Measurements from ENCODE around the gene ASF1A.

Gene ASF1A

DNA sequence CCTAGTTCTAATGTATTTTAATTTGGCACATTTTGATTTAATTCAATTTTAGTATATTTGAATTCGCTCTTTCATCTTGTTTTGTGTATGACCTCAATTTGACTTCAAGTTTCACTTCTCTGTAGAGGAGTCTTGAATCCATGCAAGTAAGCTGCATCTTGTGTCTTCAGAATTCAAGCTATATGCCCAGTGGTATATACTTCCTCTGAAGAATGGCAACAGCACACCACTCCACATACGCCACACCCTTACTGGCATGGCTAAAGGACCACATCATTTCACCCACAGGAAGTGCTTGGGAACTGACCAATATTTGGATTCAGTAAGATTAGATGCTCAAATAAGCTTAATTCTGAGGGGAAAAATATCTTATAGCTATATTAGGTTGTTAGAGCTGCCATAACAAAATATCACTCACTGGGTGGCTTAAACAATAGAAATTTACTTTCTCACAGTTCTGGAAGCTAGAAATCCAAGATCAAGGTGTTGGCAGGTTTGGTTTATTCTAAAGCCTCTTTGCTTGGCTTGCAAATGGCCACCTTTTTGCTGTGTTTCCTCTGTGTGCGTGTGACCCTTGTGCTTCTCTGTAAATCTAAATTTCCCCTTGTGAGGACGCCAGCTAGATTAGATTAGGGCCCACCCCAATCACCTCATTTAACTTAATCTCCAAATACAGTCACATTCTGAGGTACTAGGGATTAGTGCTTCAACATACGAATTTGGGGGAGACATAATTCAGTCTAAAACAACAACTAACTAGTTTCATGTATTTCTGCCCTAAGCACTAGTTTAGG, 2.8 kb upstream of the ASF1A start:
- peaks cover 46% of the 10 kb centered on the region for H3K79me2 ChIP-seq (ENCODE audit: insufficient read depth, low read length)
- H2AFZ ChIP-seq (ENCODE audit: low read depth, low read length, severe bottlenecking), result peak overlapping the region; percentile 41
- peak overlapping the region; percentile 94 for H3K9ac ChIP-seq (ENCODE audit: low read length)

DNA sequence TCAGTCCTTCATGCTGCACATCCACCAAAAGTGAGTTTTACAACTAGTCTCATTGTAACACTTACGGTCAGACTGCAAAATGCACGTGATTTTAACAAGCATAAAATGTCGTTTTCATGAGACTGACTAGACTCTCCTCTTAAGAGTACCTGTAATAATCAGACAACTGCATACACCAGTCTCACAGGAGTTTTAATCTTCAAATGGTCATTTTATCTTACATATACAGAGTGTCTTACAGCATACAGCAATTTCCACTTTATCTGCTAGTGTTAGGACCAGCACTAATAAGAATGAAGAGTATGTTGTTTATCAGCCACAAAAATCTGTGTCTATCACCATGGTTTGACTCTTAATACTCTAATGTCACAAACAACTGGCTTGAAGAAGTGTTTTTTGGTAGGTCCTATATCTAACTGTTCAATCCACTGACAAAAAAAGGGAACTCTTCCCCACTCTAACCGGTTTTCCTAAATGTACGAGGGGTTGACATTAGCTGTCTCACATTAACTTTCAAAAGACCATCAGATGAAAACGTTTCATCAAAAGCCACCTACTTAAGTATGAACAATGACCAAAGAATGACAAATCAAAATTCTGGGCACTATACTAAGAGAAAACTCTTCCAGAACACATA, 1.5 kb upstream of the ASF1A start:
- Histone ChIP-seq H3K4me2 (ENCODE audit: low read depth, low read length, poor library complexity, severe bottlenecking) (peak overlapping the region; percentile 88), H3K27ac (ENCODE audit: low read depth, low read length) (peak overlapping the region; percentile 93), H3F3A (ENCODE audit: insufficient read depth) (peaks cover 37% of the 10 kb centered on the region; the same call in 1 of the 2 replicates), H3K4me3 (ENCODE audit: insufficient read depth, low read length, poor library complexity, severe bottlenecking) (peak overlapping the region; percentile 59), H3K36me3 (ENCODE audit: low read length) (0 out of 2 replicates have a peak, but pooled peaks cover under 1% of the 10 kb centered on the region), H4K20me1 (ENCODE audit: low read depth, low read length) (0 out of 2 replicates have a peak, but pooled peaks cover under 1% of the 10 kb centered on the region), H3K9me2 (replicated peaks; ENCODE audit: insufficient read depth, low read length) (no peaks in the 10 kb centered on the region), H2AFZ (ENCODE audit: low read depth, low read length, severe bottlenecking) (peak overlapping the region; percentile 41), H3K9me3 (ENCODE audit: insufficient read depth, low read length) (no peaks in the 10 kb centered on the region), H3K27me3 (ENCODE audit: low read length) (no peaks in the 10 kb centered on the region), H3K79me2 (ENCODE audit: insufficient read depth, low read length) (peaks cover 59% of the 10 kb centered on the region), H3K9ac (ENCODE audit: low read length) (peak overlapping the region; percentile 94)
- TF ChIP-seq CTCF (IDR thresholded peaks at IDR 0.05; ENCODE audit: insufficient read depth, low read length, poor library complexity, severe bottlenecking) (no peak), EZH2phosphoT487 (conservative IDR thresholded peaks at IDR 0.05; ENCODE audit: low read length) (no peak)

More for the DNA sequence above, 2.8 kb upstream of the ASF1A start:
- H3K4me3 ChIP-seq (ENCODE audit: insufficient read depth, low read length, poor library complexity, severe bottlenecking), result peak overlapping the region; percentile 59
- H3K4me2 ChIP-seq (ENCODE audit: low read depth, low read length, poor library complexity, severe bottlenecking), result peak overlapping the region; percentile 88
- H3K27ac ChIP-seq (ENCODE audit: low read depth, low read length), result peak overlapping the region; percentile 93
- peaks cover 41% of the 10 kb centered on the region for H3F3A ChIP-seq (ENCODE audit: insufficient read depth)
- TF ChIP-seq EZH2phosphoT487 (conservative IDR thresholded peaks at IDR 0.05; ENCODE audit: low read length) (no peak), CTCF (IDR thresholded peaks at IDR 0.05; ENCODE audit: insufficient read depth, low read length, poor library complexity, severe bottlenecking) (no peak)
- H3K36me3 ChIP-seq (ENCODE audit: low read length), result no peaks in the 10 kb centered on the region
- H3K9me2 ChIP-seq (replicated peaks; ENCODE audit: insufficient read depth, low read length), result no peaks in the 10 kb centered on the region
- H3K9me3 ChIP-seq (ENCODE audit: insufficient read depth, low read length), result no peaks in the 10 kb centered on the region
- H3K27me3 ChIP-seq (ENCODE audit: low read length), result no peaks in the 10 kb centered on the region
- H4K20me1 ChIP-seq (ENCODE audit: low read depth, low read length), result no peaks in the 10 kb centered on the region

DNA sequence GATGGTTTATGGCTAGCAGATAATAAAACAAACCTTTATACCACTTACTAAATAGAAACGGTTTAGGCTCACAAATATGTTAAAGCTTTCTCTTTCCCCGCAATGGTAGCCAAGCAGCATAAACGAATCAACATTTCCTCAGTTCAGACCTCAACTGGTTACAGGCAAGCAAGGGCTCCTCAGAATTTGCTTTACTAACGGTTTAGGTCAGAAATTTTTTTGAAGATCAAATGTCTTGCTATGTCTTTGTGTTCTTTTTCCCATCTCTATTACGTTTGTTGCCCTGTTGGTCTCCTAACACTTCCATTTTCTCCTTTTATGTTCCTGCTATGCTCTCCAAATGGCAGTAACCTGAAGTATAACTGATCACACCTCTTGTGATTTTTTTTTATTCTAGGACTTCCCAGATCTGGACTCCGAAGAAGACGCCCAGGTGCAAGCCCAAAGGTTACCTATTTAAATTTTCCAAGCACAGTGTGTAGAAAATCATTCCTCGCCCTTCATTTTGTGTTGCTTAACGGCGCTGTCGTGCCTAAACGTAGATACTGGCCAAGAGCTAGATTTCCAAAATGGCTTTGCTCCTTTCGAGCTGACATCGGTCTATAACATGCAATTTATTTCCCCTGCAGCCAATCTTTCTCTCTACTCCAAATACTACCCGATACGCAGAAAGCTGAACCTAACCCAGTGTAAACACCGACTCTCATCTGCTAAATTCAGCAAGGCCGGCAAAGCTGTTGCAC, 717 bp upstream of the ASF1A start:
- Histone ChIP-seq H3K4me3 (ENCODE audit: insufficient read depth, low read length, poor library complexity, severe bottlenecking) (peak overlapping the region; percentile 59), H4K20me1 (ENCODE audit: low read depth, low read length) (0 out of 2 replicates have a peak, but pooled peaks cover 3% of the 10 kb centered on the region), H3K27ac (ENCODE audit: low read depth, low read length) (peak overlapping the region; percentile 93), H3K36me3 (ENCODE audit: low read length) (peaks cover 7% of the 10 kb centered on the region; the same call in 1 of the 2 replicates), H3F3A (ENCODE audit: insufficient read depth) (peaks cover 37% of the 10 kb centered on the region; the same call in 1 of the 2 replicates), H3K79me2 (ENCODE audit: insufficient read depth, low read length) (peaks cover 66% of the 10 kb centered on the region), H3K9me3 (ENCODE audit: insufficient read depth, low read length) (no peaks in the 10 kb centered on the region), H3K9me2 (replicated peaks; ENCODE audit: insufficient read depth, low read length) (no peaks in the 10 kb centered on the region), H3K27me3 (ENCODE audit: low read length) (no peaks in the 10 kb centered on the region), H3K4me2 (ENCODE audit: low read depth, low read length, poor library complexity, severe bottlenecking) (peak overlapping the region; percentile 88), H3K9ac (ENCODE audit: low read length) (peak overlapping the region; percentile 94), H2AFZ (ENCODE audit: low read depth, low read length, severe bottlenecking) (peak overlapping the region; percentile 41)
- TF ChIP-seq EZH2phosphoT487 (conservative IDR thresholded peaks at IDR 0.05; ENCODE audit: low read length), result no peak
- no peak for TF ChIP-seq CTCF (IDR thresholded peaks at IDR 0.05; ENCODE audit: insufficient read depth, low read length, poor library complexity, severe bottlenecking)

Data from SU-DHL-6 (cell line).